D721Med (cell line): ENCODE measurements around the gene PPY.
"Not testable (repeated sequence)": the region's sequence is repeated elsewhere in the genome, so short reads cannot be mapped to it uniquely, and the experiment has no call there.

ENCODE experiments used
- DNase-seq: peaks from one replicate; pipeline ENCODE4 v3.0.0; 2011; ENCODE audit warnings: low spot score; ENCODE audit not compliant: insufficient read length
- FAIRE-seq: peaks from 2 replicates; lab custom pipeline; 2011; peaks lifted over from hg19 to GRCh38; lab: Jason Lieb, UNC
- CTCF ChIP-seq: IDR thresholded peaks from 2 replicates; pipeline ENCODE4 v1.5.1; 2012; ENCODE audit warnings: mild to moderate bottlenecking, control low read depth; ENCODE audit not compliant: insufficient read depth; ENCODE audit errors: missing control alignments

Gene PPY

DNA sequence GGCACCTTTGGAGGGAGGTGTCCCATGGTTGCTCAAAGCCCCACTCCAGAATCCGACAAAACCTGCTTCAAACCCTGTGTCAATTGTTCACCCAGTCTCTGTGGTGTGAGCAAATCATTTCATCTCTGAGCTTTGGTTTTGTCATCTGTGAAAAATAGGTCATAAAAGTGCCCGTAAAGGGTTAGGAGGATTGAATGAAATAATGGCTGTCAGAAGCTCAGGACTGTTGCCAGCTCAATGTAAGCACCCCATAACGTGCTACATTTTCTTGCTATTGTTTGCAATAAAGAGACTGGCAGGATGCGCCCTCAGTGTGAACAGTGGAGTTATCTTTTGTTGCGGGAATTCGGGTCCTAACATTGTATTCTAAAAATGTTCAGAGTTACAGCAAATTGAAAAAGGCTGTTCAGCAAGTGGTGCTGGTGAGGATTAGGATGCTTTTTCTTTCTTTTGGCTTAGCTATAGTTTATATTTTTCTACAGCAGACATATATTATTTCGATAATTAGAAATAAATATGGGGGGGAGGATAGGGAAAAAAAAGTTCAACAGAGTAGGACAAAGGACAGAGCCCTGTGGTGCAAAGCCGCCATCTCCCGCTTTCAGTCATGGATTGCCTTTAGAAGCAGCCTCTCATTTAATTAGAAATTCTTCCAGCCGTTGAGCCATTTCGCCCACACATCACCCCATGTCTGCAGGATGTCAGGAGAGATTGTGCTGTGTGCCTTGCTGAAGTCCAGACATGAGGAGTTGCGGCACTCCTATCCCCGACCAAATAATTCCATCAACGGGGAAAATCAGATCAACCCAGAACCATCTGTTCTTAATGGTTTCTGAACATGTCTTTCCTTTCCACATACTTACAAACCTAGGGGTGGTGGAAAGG, 32.3 kb upstream of the PPY start:
- no peak for TF ChIP-seq CTCF
- no peak for FAIRE-seq
- DNase-seq, result no peak

- DNase-seq, FAIRE-seq: not testable (repeated sequence)
These were observed 30.4 kb upstream of the PPY start for GRCh38 chr17:43972444-43973212.

DNA sequence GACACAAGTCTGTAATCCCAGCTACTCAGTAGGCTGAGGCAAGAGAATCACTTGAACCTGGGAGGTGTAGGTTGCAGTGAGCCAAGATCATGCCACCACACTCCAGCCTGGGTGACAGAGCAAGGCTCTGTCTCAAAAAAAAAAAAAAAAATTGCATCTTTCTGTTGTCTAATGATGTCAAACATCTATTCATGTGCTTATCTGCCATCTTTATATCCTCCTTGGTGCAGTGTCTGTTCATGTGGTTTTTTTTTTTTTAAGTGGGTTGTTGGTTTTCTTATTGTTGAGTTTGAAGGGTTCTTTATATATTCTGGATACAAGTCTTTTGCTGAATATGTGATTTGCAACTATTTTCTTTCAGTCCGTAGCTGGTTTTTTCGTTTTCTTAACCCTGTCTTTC, 29.2 kb upstream of the PPY start:
- DNase-seq, FAIRE-seq: not testable (repeated sequence)

- no peak for DNase-seq
- no peak for FAIRE-seq
- TF ChIP-seq CTCF, result no peak
These were observed 28.1 kb upstream of the PPY start for GRCh38 chr17:43970366-43970765.

DNA sequence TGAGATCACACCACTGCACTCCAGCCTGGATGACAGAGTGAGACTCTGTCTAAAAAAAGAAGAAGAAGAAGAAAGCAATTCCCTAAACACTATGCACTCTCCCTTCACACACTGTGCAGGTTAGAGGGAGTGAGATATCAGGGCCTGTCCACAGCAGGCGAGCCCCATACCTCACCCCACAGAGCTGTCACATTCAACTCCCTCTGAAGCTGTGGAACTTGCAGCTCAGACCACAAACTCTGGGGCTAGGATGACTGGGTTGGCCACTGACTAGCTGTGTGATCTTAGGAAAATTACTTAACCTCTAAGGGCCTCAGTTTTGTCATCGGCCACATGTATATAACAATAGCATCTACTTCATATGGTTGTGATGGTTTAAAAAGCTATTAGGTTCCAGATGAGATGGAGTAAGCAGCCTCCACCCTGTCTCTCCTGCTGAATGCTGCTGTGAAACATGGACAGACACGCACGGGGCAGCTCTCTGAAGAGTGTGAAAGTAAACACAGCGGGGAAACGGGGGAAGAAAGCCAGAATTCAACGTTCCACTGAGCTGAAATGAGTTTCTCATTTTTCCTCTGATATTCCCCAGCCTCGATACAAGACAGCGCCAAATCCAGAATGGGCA, 25.1 kb upstream of the PPY start:
- FAIRE-seq (no peak), DNase-seq (no peak)
- no peak for TF ChIP-seq CTCF

DNA sequence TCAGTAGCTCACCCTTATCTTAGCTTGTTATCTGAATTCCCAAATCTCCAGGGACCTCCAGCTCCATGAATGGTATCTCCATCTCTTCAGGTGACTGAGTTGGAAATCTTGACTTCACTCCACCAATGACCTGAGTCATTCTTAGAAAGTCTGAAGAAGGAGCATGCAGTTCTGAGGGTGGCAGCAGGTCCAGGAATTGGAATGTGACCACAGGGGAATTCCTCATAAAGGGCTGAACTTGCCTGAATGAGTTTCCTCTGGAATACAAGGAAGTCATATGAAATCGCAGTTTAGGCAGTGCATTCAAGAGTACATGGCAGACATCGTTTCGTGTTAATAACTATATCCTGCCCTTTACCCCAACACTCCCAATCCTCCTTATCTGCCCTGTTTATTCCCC, 24.0 kb upstream of the PPY start:
- no peak for FAIRE-seq
- no peak for DNase-seq
- no peak for TF ChIP-seq CTCF

DNA sequence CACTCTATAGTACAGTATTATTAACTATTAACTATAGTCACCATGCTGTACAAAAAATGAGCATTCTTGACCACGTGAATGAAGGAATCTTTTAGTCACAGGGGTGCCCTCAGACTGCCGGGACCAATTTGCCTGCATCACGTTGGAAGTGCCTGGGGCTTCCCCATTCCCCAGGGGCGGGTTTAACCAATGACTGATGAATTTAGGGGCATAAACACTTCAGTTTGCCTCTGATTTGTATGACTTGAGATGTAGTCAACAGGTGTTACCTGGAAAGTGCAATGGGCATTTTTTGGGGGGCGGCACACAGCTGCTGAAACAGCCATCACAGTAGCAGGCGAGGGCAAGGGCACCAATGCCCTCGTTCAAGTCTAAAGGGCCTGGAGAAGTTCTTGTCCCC, 20.2 kb upstream of the PPY start:
- TF ChIP-seq CTCF, result no peak
- DNase-seq (no peak), FAIRE-seq (no peak)
